Measurements from ENCODE around the gene FBXO28. TPM values are rescaled to one million over a fixed set of nuclear protein-coding genes. Genes with fewer than 3 reads are reported as not detected.

FBXO28 gene
- total RNA-seq, 4 donors from 2014 or later, result 25.2 to 34.3 (median 31.5) TPM

DNA sequence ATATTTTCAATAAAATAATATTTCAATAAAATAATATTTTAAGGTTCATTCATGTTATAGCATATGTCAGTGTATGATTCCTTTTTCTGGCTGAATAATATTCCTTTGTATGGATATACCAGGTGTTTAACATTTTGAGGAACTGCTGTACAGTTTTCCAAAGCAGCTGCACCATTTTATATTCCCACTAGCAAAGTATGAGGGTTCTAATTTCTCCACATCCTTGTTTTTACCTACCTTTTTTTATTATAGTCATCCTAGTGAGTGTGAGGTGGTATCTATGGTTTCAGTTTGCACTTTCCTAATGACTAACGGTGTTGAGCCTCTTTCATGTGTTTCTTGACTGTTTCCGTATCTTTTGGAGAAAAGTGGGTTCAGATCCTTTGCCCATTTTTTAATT lies 74.4 kb downstream of the FBXO28 start:
- Histone ChIP-seq H3K9me3 (no peaks in the 10 kb centered on the region), H3K27ac (no peak overlapping the region), H3K4me3 (no peak overlapping the region), H3K36me3 (peaks cover 0 to 39% (median 5%) of the 10 kb centered on the region in 3 donors), H3K4me1 (peaks cover 12 to 76% (median 18%) of the 10 kb centered on the region in 3 donors), H3K27me3 (no peaks in the 10 kb centered on the region)
- DNase-seq, result no peak
- intact Hi-C loops (cut with DNase I), result no loop called here
- 67 to 83% methylated on average over 2 of the region's 2 CpGs for WGBS, 2 donors
- no peak for TF ChIP-seq POLR2A (IDR thresholded peaks at IDR 0.05)
- TF ChIP-seq, protein P1, sequence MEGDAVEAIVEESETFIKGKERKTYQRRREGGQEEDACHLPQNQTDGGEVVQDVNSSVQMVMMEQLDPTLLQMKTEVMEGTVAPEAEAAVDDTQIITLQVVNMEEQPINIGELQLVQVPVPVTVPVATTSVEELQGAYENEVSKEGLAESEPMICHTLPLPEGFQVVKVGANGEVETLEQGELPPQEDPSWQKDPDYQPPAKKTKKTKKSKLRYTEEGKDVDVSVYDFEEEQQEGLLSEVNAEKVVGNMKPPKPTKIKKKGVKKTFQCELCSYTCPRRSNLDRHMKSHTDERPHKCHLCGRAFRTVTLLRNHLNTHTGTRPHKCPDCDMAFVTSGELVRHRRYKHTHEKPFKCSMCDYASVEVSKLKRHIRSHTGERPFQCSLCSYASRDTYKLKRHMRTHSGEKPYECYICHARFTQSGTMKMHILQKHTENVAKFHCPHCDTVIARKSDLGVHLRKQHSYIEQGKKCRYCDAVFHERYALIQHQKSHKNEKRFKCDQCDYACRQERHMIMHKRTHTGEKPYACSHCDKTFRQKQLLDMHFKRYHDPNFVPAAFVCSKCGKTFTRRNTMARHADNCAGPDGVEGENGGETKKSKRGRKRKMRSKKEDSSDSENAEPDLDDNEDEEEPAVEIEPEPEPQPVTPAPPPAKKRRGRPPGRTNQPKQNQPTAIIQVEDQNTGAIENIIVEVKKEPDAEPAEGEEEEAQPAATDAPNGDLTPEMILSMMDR (IDR thresholded peaks at IDR 0.05), result no peak

DNA sequence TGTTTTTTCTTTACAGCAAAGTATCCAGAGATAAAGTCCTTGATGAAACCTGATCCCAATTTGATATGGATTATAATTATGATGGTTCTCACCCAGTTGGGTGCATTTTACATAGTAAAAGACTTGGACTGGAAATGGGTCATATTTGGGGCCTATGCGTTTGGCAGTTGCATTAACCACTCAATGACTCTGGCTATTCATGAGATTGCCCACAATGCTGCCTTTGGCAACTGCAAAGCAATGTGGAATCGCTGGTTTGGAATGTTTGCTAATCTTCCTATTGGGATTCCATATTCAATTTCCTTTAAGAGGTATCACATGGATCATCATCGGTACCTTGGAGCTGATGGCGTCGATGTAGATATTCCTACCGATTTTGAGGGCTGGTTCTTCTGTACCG lies 75.7 kb downstream of the FBXO28 start:
- WGBS, 2 donors, result 87 to 92% methylated on average over 7 of the region's 7 CpGs
- no peak for TF ChIP-seq POLR2A (IDR thresholded peaks at IDR 0.05)
- TF ChIP-seq, protein P1 (IDR thresholded peaks at IDR 0.05), result no peak
- Histone ChIP-seq H3K4me3 (no peak overlapping the region), H3K9me3 (no peaks in the 10 kb centered on the region), H3K27me3 (no peaks in the 10 kb centered on the region), H3K27ac (no peak overlapping the region), H3K36me3 (peaks cover 0 to 46% (median 5%) of the 10 kb centered on the region in 3 donors), H3K4me1 (peaks cover 6 to 67% (median 18%) of the 10 kb centered on the region in 3 donors)
- intact Hi-C loops (cut with DNase I), result no loop called here
- DNase-seq, result no peak

DNA sequence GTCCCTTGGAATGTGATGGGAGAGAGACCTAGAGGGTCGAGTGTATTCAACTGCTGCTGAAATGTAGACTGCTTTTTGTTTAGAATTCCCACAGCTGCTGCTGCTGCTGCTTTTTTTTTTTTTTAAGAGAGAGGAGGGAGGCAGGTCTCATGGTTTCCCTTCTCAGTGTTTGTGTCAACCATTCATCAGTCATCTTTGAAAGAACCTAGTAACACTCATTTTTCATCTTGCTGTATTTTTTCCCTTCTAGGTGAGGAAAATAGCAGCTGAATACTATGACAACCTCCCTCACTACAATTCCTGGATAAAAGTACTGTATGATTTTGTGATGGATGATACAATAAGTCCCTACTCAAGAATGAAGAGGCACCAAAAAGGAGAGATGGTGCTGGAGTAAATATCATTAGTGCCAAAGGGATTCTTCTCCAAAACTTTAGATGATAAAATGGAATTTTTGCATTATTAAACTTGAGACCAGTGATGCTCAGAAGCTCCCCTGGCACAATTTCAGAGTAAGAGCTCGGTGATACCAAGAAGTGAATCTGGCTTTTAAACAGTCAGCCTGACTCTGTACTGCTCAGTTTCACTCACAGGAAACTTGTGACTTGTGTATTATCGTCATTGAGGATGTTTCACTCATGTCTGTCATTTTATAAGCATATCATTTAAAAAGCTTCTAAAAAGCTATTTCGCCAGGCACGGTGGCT lies 78.3 kb downstream of the FBXO28 start:
- intact Hi-C loops (cut with DNase I), result no loop called here
- Histone ChIP-seq H3K27ac (no peak overlapping the region), H3K4me1 (peaks cover 0 to 65% (median 2%) of the 10 kb centered on the region in 3 donors), H3K9me3 (no peaks in the 10 kb centered on the region), H3K36me3 (peaks cover 0 to 54% (median 5%) of the 10 kb centered on the region in 3 donors), H3K4me3 (no peak overlapping the region), H3K27me3 (no peaks in the 10 kb centered on the region)
- no peak for DNase-seq
- TF ChIP-seq, protein P1 (IDR thresholded peaks at IDR 0.05), result no peak
- no peak for TF ChIP-seq POLR2A (IDR thresholded peaks at IDR 0.05)
- 58 to 61% methylated on average over 5 of the region's 5 CpGs for WGBS, 2 donors

DNA sequence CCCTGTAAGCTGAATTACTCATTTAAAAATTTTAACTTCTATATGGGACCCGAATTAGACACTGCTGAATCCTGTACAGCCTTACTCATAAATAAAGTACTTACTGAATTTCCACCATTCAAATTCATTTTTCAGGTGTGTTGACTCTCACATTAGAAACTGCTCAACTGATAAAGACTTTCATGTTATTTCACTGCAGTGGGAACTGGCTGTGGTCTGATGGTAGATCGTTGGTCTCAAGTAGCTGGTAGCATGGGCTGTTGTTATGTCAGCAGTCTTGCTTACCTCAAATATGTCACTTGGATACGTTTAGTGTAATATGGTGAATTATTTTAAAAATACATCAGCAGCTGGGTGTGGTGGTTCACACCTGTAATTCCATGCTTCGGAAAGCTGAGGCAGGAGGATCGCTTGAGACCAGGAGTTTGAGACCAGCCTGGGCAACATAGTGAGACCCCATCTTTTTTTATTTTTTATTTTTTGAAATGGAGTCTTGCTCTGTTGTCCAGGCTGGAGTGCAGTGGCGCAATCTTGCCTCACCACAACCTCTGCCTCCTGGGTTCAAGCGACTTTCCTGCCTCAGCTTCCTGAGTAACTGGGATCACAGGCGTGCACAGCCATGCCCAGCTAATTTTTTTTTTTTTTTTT lies 79.5 kb downstream of the FBXO28 start:
- TF ChIP-seq, protein P1 (IDR thresholded peaks at IDR 0.05), result no peak
- no peak for TF ChIP-seq POLR2A (IDR thresholded peaks at IDR 0.05)
- DNase-seq, result no peak
- H3K9me3 ChIP-seq, result no peaks in the 10 kb centered on the region
- 84 to 87% methylated on average over 8 of the region's 8 CpGs for WGBS, 2 donors
- H3K36me3 ChIP-seq, result peaks cover 0 to 54% (median 5%) of the 10 kb centered on the region in 3 donors
- H3K4me1 ChIP-seq, result peaks cover 0 to 70% (median 2%) of the 10 kb centered on the region in 3 donors
- no peaks in the 10 kb centered on the region for H3K27me3 ChIP-seq
- H3K4me3 ChIP-seq, result no peak overlapping the region
- intact Hi-C loops (cut with DNase I), result no loop called here
- no peak overlapping the region for H3K27ac ChIP-seq

All from esophagus squamous epithelium (tissue), 5 donors.